PC-9 (cell line): ENCODE measurements around the gene ROBO4. TPM values are rescaled to one million over a fixed set of nuclear protein-coding genes. Genes with fewer than 3 reads are reported as not detected.

Experiments
- BruUV-seq: library from RNA; stranded (reverse); fragments of 400-500 nt; replicated peaks from 2 replicates; lab custom pipeline; 2021; lab: Mats Ljungman, UMichigan
- CTCF ChIA-PET: fragments of 300-600 bp; sonication (Branson Sonifier 250); formaldehyde crosslinking; loops from one replicate; lab custom pipeline; 2022; ENCODE audit warnings: antibody characterized with exemption; lab: Charles Lee
- POLR2A ChIA-PET: fragments of 300-600 bp; sonication (Branson Sonifier 250); formaldehyde crosslinking; loops from one replicate; lab custom pipeline; 2022; ENCODE audit warnings: antibody characterized with exemption; ENCODE audit not compliant: unreplicated experiment; lab: Charles Lee
- DNase-seq, 2 experiments: peaks; one replicate each; pipeline versions ENCODE4 v3.0.0 to v3.0.0-alpha.2; 2015 to 2022; ENCODE audit warnings: mixed read lengths in 1 of 2
- H2AFZ ChIP-seq: fragments of 200-600 bp; sonication (generic); 2 replicates; pipeline ENCODE4 v1.8.1; 2017; ENCODE audit warnings: antibody characterized with exemption
- H3F3A ChIP-seq: fragments of 200-600 bp; sonication (generic); 2 replicates; pipeline ENCODE4 v1.8.1; 2017; ENCODE audit warnings: antibody characterized with exemption, mild to moderate bottlenecking, low read depth; ENCODE audit not compliant: insufficient read depth
- H3K27ac ChIP-seq: fragments of 200-600 bp; sonication (generic); 2 replicates; pipeline ENCODE4 v1.6.1; 2016; ENCODE audit warnings: mixed run types
- H3K27me3 ChIP-seq: fragments of 200-600 bp; sonication (generic); 2 replicates; pipeline ENCODE4 v1.6.1; 2016; ENCODE audit warnings: low read depth, mixed run types; ENCODE audit not compliant: insufficient read depth
- H3K36me3 ChIP-seq: fragments of 200-600 bp; sonication (generic); 2 replicates; pipeline ENCODE4 v1.6.1; 2016; ENCODE audit warnings: low read depth, mixed run types
- H3K4me1 ChIP-seq: fragments of 200-600 bp; sonication (generic); replicated peaks from 2 replicates; pipeline ENCODE4 v1.6.1; 2016; ENCODE audit warnings: mixed run types; ENCODE audit not compliant: insufficient read depth
- H3K4me2 ChIP-seq: fragments of 200-600 bp; sonication (generic); 2 replicates; pipeline ENCODE4 v1.6.1; 2017; ENCODE audit warnings: mixed run types
- H3K4me3 ChIP-seq: fragments of 200-600 bp; sonication (generic); 2 replicates; pipeline ENCODE4 v1.6.1; 2016; ENCODE audit warnings: mixed run types
- H3K79me2 ChIP-seq: fragments of 200-600 bp; sonication (generic); 2 replicates; pipeline ENCODE4 v1.6.1; 2017; ENCODE audit warnings: low read depth, mixed run types
- H3K9me2 ChIP-seq: fragments of 200-600 bp; sonication (generic); 2 replicates; pipeline ENCODE4 v1.8.1; 2017; ENCODE audit warnings: mild to moderate bottlenecking; ENCODE audit not compliant: insufficient read depth
- H3K9me3 ChIP-seq: fragments of 200-600 bp; sonication (generic); 2 replicates; pipeline ENCODE4 v1.8.1; 2016; ENCODE audit warnings: low read depth; ENCODE audit not compliant: insufficient read depth
- H4K20me1 ChIP-seq: fragments of 200-600 bp; sonication (generic); 2 replicates; pipeline ENCODE4 v1.8.1; 2017; ENCODE audit not compliant: insufficient read depth
- EZH2 ChIP-seq: fragments of 200-600 bp; sonication (generic); IDR thresholded peaks from 2 replicates; pipeline ENCODE4 v1.8.0; 2017; ENCODE audit warnings: antibody characterized with exemption, low read depth
- intact Hi-C: fragments of 100-400 bp; cut with micrococcal nuclease; formaldehyde crosslinking; loops from one replicate; pipeline ENCODE4 v1.10.0; 2022; ENCODE audit not compliant: unreplicated experiment
- total RNA-seq: library from RNA; stranded (reverse); gene quantifications from 2 replicates; pipeline ENCODE4 v1.2.3, GENCODE V29; 2021
- TF ChIP-seq, protein P1 (sequence below): fragments of 200-600 bp; sonication (generic); conservative IDR thresholded peaks from 2 replicates; pipeline ENCODE4 v1.6.1; 2017; ENCODE audit warnings: mixed run types, antibody characterized with exemption, mild to moderate bottlenecking, moderate library complexity

ROBO4 gene
- total RNA-seq, 1 experiment from 2014 or later: not detected

- BruUV-seq: no TSS peak
- Histone ChIP-seq H3K4me1 (peaks cover 16% of the 10 kb centered on the region), H3K27ac (no peak overlapping the region), H3K79me2 (no peaks in the 10 kb centered on the region), H3K4me3 (no peak overlapping the region), H3K9me3 (no peaks in the 10 kb centered on the region), H3K4me2 (no peak overlapping the region), H3K27me3 (peaks cover 45% of the 10 kb centered on the region), H2AFZ (no peak overlapping the region), H3K9me2 (no peaks in the 10 kb centered on the region), H3F3A (no peaks in the 10 kb centered on the region), H4K20me1 (no peaks in the 10 kb centered on the region), H3K36me3 (no peaks in the 10 kb centered on the region)
- ChIA-PET POLR2A (no interaction called here), CTCF (no interaction called here)
- intact Hi-C loops: no loop called here
- DNase-seq: no peak
- no peak for TF ChIP-seq EZH2
- TF ChIP-seq, protein P1, sequence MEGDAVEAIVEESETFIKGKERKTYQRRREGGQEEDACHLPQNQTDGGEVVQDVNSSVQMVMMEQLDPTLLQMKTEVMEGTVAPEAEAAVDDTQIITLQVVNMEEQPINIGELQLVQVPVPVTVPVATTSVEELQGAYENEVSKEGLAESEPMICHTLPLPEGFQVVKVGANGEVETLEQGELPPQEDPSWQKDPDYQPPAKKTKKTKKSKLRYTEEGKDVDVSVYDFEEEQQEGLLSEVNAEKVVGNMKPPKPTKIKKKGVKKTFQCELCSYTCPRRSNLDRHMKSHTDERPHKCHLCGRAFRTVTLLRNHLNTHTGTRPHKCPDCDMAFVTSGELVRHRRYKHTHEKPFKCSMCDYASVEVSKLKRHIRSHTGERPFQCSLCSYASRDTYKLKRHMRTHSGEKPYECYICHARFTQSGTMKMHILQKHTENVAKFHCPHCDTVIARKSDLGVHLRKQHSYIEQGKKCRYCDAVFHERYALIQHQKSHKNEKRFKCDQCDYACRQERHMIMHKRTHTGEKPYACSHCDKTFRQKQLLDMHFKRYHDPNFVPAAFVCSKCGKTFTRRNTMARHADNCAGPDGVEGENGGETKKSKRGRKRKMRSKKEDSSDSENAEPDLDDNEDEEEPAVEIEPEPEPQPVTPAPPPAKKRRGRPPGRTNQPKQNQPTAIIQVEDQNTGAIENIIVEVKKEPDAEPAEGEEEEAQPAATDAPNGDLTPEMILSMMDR: no peak
These were observed 57.0 kb downstream of the ROBO4 start for GRCh38 chr11:124840666-124841065.

- intact Hi-C loops: loop anchor here (5.0 to 10.0 kb wide), 3 partner anchors 507 to 768 kb away; no protein-coding TSS in a partner anchor
- Histone ChIP-seq H4K20me1 (no peaks in the 10 kb centered on the region), H3K4me1 (peaks cover 22% of the 10 kb centered on the region), H3K4me2 (no peak overlapping the region), H2AFZ (no peak overlapping the region), H3K4me3 (no peak overlapping the region), H3K27me3 (peaks cover 39% of the 10 kb centered on the region), H3K9me3 (no peaks in the 10 kb centered on the region), H3F3A (peaks cover 2% of the 10 kb centered on the region; the same call in 1 of the 2 replicates), H3K79me2 (no peaks in the 10 kb centered on the region), H3K27ac (no peak overlapping the region), H3K36me3 (no peaks in the 10 kb centered on the region), H3K9me2 (no peaks in the 10 kb centered on the region)
- ChIA-PET CTCF (interaction anchor here (0.6 kb wide), 1 partner anchor 1035 kb away, joined by 9 read pairs; no protein-coding TSS in a partner anchor), POLR2A (no interaction called here)
- BruUV-seq: no TSS peak
- no peak for DNase-seq
- TF ChIP-seq EZH2: no peak
- TF ChIP-seq, protein P1: no peak
These were observed 57.6 kb downstream of the ROBO4 start for GRCh38 chr11:124839972-124840621.

DNA sequence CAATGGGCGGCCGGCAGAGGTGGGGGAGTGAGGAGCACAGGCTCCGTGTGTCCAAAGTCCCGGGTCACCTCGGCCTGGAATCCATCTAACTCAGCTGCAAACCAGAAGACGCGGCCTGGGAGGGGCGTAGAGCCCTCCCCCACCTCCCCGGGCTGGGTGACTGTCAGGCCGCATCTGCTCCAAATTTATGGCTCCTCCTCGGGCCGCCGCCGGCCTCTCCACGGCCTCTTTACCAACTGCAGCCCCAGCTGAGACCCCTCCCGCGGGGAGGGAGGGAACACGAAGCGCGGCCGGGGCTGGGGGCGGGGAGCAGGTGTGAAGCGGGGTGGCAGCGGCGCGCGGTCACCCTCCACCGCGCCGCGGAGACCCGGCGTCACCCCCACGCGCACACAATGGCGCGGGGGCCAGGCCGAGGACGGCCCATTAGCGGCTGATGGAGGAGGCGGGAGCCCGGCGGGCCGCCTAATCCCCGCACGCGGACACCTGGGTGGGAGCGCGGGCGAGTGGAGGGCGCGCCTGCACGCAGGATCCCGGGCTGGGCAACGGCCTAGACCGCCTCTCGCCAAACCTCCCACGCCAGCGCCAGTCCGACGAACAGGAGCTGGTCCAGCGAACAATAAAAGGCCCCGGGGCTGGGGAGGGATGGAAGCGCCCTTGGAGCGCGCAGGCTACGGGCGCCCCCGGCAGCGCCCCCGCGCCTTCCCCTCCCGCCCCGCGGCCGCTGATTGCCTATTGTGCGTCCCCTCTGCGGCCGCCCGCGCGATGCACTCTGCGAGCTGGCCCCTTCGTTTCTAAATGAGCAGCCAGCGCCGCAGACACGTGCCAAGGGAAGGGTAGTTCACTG is 58.3 kb downstream of the ROBO4 start:
- TF ChIP-seq, protein P1: no peak
- TF ChIP-seq EZH2: no peak
- Histone ChIP-seq H3K4me3 (no peak overlapping the region), H3K27ac (no peak overlapping the region), H4K20me1 (no peaks in the 10 kb centered on the region), H3K9me3 (no peaks in the 10 kb centered on the region), H3K36me3 (no peaks in the 10 kb centered on the region), H3K79me2 (no peaks in the 10 kb centered on the region), H3K4me1 (peaks cover 29% of the 10 kb centered on the region), H3K4me2 (no peak overlapping the region), H3K27me3 (peaks cover 31% of the 10 kb centered on the region), H3K9me2 (no peaks in the 10 kb centered on the region), H2AFZ (no peak overlapping the region), H3F3A (peaks cover 8% of the 10 kb centered on the region)
- CTCF ChIA-PET: interaction anchor here (0.6 kb wide), 1 partner anchor 1035 kb away, joined by 9 read pairs; no protein-coding TSS in a partner anchor
- intact Hi-C loops: loop anchor here (5.0 to 10.0 kb wide), 3 partner anchors 508 to 767 kb away; no protein-coding TSS in a partner anchor
- BruUV-seq: no TSS peak
- POLR2A ChIA-PET: no interaction called here
- no peak for DNase-seq
